GM12801 (cell line): ENCODE data around the gene RBM33.

Source experiments
- CTCF ChIP-seq: IDR thresholded peaks from one replicate; pipeline ENCODE4 v1.5.1; 2011; ENCODE audit warnings: control low read depth; ENCODE audit not compliant: insufficient read length; ENCODE audit errors: extremely low read depth

The RBM33 gene

GRCh38 chr7:155710530-155710929, 66.1 kb downstream of the RBM33 start:
- no peak for TF ChIP-seq CTCF

GRCh38 chr7:155711081-155711480, 66.6 kb downstream of the RBM33 start:
- no peak for TF ChIP-seq CTCF

- TF ChIP-seq CTCF, result no peak
Observed at GRCh38 chr7:155713384-155713783, 68.9 kb downstream of the RBM33 start.

GRCh38 chr7:155714702-155715101, 70.2 kb downstream of the RBM33 start:
- no peak for TF ChIP-seq CTCF

- TF ChIP-seq CTCF, result no peak
Observed at GRCh38 chr7:155715111-155715805, 70.8 kb downstream of the RBM33 start.

- no peak for TF ChIP-seq CTCF
Observed at GRCh38 chr7:155717010-155717744, 72.7 kb downstream of the RBM33 start.

- no peak for TF ChIP-seq CTCF
Observed at GRCh38 chr7:155721056-155721455, 76.6 kb downstream of the RBM33 start.
